GM10248 (cell line): Measurements from ENCODE around the gene TPRN.
A peak's percentile ranks its signal among the peaks of the same experiment; 100 is the strongest.

Source experiments
- CTCF ChIA-PET: fragments of 300-600 bp; sonication (Branson Sonifier 250); formaldehyde crosslinking; extraction: SDS; loops from one replicate; lab custom pipeline; 2021; ENCODE audit warnings: antibody characterized with exemption; lab: Yijun Ruan, JAX
- POLR2A ChIA-PET: fragments of 350-650 bp; sonication (Branson Sonifier 250); formaldehyde crosslinking; extraction: SDS; loops from one replicate; lab custom pipeline; 2020; ENCODE audit warnings: antibody characterized with exemption; lab: Yijun Ruan, JAX
- DNase-seq: peaks from one replicate; pipeline ENCODE4 v3.0.0; 2012; ENCODE audit errors: extremely low spot score
- TF ChIP-seq, protein P1 (sequence below): IDR thresholded peaks from 2 replicates; pipeline ENCODE4 v1.5.1; 2012; ENCODE audit warnings: mild to moderate bottlenecking, low read depth; ENCODE audit errors: extremely low read depth, missing control alignments, control extremely low read depth

Gene TPRN

DNA sequence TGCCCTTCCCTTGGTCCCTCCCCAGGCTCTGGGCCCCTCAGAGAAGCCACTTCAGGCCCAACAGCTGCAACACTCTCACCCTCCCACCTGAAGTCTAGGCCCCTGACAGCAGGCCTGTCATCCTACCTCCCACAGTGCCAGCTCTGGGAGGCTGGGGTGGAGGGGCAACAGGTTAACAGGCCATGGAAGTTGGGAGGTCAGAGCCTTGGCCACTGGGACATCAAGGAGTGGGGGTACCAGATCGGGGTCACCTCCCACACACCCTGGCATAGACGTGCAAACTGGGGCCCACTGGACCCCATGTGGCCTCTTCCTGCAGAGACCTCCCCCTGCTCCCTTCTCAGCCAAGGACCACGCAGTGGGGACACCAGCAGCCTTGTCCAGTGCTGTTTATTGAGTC, 9.3 kb downstream of the TPRN start:
- TF ChIP-seq, protein P1, sequence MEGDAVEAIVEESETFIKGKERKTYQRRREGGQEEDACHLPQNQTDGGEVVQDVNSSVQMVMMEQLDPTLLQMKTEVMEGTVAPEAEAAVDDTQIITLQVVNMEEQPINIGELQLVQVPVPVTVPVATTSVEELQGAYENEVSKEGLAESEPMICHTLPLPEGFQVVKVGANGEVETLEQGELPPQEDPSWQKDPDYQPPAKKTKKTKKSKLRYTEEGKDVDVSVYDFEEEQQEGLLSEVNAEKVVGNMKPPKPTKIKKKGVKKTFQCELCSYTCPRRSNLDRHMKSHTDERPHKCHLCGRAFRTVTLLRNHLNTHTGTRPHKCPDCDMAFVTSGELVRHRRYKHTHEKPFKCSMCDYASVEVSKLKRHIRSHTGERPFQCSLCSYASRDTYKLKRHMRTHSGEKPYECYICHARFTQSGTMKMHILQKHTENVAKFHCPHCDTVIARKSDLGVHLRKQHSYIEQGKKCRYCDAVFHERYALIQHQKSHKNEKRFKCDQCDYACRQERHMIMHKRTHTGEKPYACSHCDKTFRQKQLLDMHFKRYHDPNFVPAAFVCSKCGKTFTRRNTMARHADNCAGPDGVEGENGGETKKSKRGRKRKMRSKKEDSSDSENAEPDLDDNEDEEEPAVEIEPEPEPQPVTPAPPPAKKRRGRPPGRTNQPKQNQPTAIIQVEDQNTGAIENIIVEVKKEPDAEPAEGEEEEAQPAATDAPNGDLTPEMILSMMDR: no peak
- no peak for DNase-seq
- POLR2A ChIA-PET: no interaction called here
- CTCF ChIA-PET: interaction anchor here (1.7 to 4.0 kb wide), 2 partner anchors 36 to 45 kb away, joined by 9 to 17 read pairs; partner anchors contain the start of gene RNF224

DNA sequence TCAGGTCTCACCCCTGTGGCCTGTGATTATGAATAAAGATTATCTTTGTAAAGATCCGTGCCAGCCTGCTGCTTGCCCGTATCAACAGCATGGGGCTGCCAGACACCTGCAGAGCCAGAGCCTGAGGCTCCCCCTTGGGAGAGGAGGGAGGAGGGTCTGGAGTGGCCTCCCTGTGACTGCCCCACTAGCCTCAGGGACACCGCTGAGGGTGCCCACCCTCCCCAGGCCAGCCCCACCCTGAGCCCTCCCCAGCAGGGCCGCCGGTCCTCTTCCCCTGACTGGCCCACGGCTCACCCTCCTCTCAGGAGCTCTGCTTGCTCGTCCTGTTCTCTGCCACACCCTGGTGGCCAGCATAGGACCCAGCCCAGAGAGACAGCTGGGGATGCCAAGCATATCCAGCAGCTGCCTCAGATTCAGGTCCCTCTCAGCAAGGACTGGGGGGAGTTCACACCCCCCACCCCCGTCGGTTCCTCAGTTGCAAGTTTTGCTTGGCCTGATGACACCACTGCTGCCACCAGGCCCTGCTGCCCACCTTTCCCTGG, 10.2 kb downstream of the TPRN start:
- DNase-seq: no peak
- CTCF ChIA-PET: interaction anchor here (0.9 to 4.0 kb wide), 8 partner anchors 10 to 44 kb away, joined by 3 to 18 read pairs (median 12); partner anchors contain the start of genes CYSRT1, RNF208, RNF224 and TPRN
- POLR2A ChIA-PET: no interaction called here
- TF ChIP-seq, protein P1: no peak

DNA sequence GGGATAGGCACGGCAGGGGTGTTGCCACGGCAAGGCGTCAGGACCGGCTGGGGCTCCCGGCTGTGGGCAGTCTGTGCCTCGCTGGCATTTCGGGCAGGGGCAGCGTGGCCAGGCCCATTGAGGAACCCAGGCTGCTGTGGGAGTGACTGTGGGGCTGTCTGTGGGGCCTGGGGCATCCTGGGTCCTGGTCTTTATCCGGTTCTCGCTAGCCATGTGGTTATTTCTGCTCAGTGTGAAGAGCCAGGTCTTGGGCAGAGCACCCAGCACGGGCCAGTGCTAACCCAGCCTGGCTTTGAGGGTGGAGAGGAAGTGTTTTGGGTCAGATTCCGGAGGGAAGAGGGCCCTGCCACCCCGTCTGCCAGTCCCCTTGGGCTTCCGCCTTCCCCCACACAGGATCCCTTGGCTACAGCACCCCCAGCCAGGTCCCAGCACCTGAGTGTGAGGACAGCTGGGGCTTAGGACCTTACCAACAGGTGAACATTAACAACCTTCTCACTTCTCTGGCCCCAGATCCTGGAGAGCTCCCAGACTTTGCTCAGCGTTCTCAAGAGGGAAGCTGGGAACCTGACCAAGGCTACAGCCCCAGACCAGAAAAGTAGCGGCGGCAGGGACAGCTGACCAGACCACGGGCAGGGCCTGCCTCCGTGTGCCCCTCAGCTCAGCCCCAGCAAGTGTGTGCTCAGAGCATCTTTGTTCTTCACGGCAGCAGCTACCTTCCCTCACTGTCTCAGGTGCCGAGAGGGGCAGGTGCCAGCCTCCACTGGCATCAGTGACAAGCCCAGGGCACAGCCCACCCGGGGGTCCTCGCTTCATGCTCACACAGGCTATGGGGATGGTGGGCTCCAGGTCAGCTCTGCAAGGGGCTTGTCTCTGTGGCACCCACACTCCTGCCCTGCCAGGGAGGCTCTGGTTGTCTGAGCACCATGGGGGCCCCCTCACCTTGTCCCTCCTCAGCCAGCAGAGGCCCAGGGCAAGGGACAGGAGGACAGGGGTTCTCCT, 10.9 kb downstream of the TPRN start:
- TF ChIP-seq, protein P1: no peak
- ChIA-PET CTCF (interaction anchor here (0.9 to 3.3 kb wide), 31 partner anchors 7 to 126 kb away, joined by 3 to 24 read pairs (median 4); partner anchors contain the start of genes CYSRT1, MAN1B1, RNF208 and RNF224), POLR2A (interaction anchor here (0.9 to 1.8 kb wide), 6 partner anchors 9 to 60 kb away, joined by 5 to 9 read pairs (median 7); partner anchors contain the start of genes TPRN and TUBB4B)
- no peak for DNase-seq

DNA sequence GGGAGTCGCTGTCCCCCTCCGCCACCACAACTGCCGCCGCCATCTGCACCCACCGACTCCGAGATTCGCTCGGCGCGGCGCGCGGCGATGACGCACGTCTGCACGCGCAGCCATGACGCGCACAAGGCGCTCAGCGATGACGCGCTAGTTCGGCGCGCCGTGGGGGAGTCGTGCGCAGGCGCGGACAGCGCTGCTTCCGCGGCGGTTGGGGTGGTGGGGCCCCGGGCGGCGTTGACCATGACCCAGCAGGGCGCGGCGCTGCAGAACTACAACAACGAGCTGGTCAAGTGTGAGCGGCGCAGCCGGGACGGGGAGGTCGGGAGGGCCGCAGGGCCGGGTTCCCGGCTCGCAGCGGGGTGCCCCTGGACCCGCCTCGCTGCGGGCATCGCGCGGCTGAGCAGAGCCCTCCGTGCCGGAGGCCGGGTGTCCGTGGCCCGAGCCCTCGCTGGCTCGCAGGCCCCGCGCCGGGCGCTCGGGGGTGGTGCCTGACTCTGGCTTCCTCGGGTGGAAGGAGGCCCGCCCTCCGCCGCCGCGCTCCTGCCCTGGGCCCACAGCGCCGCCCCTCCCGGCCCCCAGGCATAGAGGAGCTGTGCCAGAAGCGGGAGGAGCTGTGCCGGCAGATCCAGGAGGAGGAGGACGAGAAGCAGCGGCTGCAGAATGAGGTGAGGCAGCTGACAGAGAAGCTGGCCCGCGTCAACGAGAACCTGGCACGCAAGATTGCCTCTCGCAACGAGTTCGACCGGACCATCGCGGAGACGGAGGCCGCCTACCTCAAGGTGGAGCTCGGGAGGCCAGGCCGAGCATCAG, 11.8 kb downstream of the TPRN start, which contains the start of the genes ANAPC2 and SSNA1:
TSS of gene ANAPC2 (minus strand) at position 71 of the 807 bp plus-strand sequence. CDS start at position 43, 28 bp downstream.
TSS of gene SSNA1 (plus strand) at position 187 of the 807 bp plus-strand sequence. CDS start at position 238, 51 bp downstream.
- ChIA-PET CTCF (interaction anchor here (0.8 to 3.3 kb wide), 32 partner anchors 8 to 125 kb away, joined by 3 to 24 read pairs (median 4); partner anchors contain the start of genes CYSRT1, MAN1B1, RNF208 and RNF224), POLR2A (interaction anchor here (0.9 to 1.8 kb wide), 7 partner anchors 10 to 59 kb away, joined by 4 to 9 read pairs (median 6); partner anchors contain the start of genes TPRN and TUBB4B)
- TF ChIP-seq, protein P1: peak; percentile 49
- DNase-seq: peak; percentile 97

DNA sequence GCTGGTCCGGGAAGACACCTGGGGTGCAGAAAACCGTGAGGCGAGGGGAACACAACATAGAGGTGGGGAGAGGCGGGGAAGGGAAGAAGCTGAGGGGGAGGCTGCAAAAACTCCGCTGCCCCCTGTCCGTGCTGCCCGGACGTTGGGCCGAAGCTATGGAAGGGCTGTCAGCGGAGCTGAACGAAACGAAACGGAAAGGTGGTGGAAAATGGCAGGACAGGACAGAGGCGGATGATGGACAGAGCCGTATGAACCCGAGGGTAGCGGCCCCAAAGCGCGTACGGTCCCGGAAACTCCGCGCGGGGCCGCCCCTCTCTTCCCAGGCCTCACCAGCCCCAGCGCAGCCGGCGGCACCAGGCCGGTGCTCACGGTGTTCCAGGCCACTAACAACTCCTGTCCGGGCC, 12.5 kb downstream of the TPRN start:
- TF ChIP-seq, protein P1: no peak
- ChIA-PET CTCF (interaction anchor here (0.8 to 3.3 kb wide), 26 partner anchors 9 to 141 kb away, joined by 3 to 24 read pairs (median 5); partner anchors contain the start of genes CYSRT1, RNF208 and RNF224), POLR2A (interaction anchor here (1.0 to 1.8 kb wide), 4 partner anchors 10 to 53 kb away, joined by 4 to 8 read pairs (median 6); partner anchors contain the start of genes TPRN and TUBB4B)
- no peak for DNase-seq
